HFF-Myc (cell line): Measurements from ENCODE around the gene IL31.

Experiments used
- DNase-seq: peaks from one replicate; pipeline ENCODE4 v3.0.0-alpha.2; 2011; ENCODE audit warnings: low read depth; ENCODE audit errors: extremely low read depth
- H3K4me3 ChIP-seq: replicated peaks from 2 replicates; pipeline ENCODE4 v1.5.1; 2011; ENCODE audit warnings: low read depth, mild to moderate bottlenecking, control low read depth, low read length
- CTCF ChIP-seq: IDR thresholded peaks from 2 replicates; pipeline ENCODE4 v1.5.1; 2012; ENCODE audit warnings: mild to moderate bottlenecking, low read depth, low read length, control low read depth; ENCODE audit errors: missing control alignments

The IL31 gene

DNA sequence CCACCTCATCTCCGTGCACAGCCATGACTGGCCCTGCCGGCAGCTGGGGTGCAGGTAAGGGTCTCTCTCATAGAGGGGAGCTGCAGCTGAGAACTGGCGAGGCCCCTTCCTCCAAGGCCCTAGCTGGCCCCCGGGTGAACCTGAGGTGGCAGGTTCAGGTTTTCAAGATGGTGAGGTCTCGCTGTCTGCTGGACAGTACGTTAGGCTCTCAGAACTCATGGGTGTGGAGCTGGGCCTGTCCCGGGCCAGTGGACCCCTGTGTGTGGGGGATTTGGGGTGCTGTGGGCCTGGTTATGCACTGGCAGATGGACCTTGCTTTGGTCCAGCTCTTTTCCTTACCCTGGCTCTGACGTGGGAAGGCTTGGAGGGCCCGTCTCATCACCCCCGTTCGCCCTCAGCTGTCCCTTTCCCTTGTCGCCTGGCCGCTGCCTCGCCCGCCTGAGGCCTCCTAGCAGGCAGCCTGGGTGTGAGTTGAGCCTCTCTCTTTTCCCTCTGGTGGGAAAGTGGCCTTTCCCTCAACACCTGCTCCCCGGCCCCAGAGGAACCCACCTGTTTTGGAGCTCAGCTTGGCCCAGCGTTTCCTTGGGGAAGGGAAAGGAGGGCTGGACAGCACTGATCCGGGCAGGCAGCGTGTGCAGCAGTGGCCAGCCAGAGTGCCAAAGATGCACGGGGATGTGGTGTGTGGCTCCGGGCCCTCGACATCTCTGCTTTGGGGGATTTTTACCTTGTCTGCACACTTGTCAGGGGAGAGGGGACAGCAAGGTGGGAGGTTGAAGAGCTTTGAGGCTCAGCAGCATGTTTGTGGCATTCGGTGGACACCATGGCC, 28.3 kb downstream of the IL31 start:
- TF ChIP-seq CTCF, result no peak

GRCh38 chr12:122144885-122145284, 29.1 kb downstream of the IL31 start:
- no peak for DNase-seq

More for the DNA sequence above, 28.3 kb downstream of the IL31 start:
- H3K4me3 ChIP-seq, result no peak overlapping the region
- DNase-seq, result no peak

GRCh38 chr12:122142857-122143256, 31.2 kb downstream of the IL31 start:
- no peak overlapping the region for H3K4me3 ChIP-seq
- no peak for DNase-seq
- no peak for TF ChIP-seq CTCF

More at GRCh38 chr12:122144885-122145284, 29.1 kb downstream of the IL31 start:
- TF ChIP-seq CTCF, result no peak
- H3K4me3 ChIP-seq, result no peak overlapping the region

DNA sequence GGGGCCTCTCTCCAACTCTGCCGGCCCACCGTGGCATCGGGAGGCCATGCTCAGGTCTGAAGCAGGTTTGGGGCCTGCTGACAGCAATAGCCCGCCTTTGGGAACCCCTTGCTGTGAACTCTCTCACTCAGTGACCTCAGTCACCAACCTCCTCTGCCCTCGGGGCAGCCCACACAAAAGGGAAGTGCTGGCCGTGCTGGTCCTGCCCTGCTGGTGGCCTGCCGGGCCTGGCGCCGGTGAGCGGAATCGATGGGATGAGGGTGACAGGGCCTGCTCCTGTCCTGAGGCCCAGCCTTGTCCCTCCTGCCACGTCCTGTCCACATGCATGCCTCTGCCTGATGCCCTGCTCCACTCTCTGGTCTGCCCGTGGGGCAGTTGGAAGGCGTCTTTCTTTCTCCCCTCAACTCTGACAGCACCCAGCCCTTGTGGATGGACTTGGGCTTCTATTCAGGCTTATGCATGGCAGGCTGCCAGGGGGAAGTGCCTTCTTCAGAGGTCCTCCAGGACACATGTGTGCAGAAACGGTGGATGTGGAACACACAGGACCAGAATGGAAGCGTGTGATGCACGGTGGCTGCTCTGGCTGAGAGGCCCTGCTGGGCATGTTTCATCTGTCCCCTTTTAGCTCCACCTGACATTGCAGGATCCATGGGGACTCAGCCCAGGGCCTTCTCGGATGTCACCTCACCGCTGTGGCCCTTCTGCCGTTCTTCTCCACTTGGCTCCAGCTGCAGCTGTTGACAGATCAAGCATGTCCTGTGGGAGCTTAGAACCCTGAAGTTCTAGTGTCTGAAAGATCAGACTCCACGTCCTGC, 31.9 kb downstream of the IL31 start:
- DNase-seq, result no peak
- H3K4me3 ChIP-seq, result no peak overlapping the region
- no peak for TF ChIP-seq CTCF

- TF ChIP-seq CTCF, result no peak
- no peak for DNase-seq
- H3K4me3 ChIP-seq, result no peak overlapping the region
Measured at GRCh38 chr12:122140467-122141257, 33.4 kb downstream of the IL31 start.

DNA sequence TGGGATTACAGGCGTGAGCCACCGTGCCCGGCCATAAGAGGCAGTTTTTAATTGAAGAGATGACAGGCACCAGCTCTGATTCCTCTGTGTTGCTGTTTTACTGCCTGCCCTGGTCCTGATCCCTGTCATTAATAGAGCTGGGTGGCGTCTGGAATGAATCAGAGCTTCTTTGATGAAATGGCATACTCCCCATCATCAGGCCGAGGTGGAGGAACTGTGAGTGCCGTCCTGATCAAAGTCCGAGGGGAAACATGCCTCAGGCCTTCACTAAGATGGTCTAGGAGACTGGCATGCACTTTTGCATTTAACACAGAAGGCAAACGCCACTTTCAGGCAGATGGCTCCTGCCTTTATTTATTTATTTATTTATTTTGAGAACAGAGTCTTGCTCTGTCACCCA, 34.1 kb downstream of the IL31 start:
- no peak overlapping the region for H3K4me3 ChIP-seq
- no peak for DNase-seq
- no peak for TF ChIP-seq CTCF
